SHP77 (cell line): ENCODE measurements around the gene ANKS1A.

Experiments used
- DNase-seq, 2 experiments: peaks; one replicate each; lab custom pipeline; 2025; lab: John Stamatoyannopoulos, UW

ANKS1A gene

GRCh38 chr6:35055891-35056290, 166.8 kb downstream of the ANKS1A start:
- DNase-seq, result no peak

GRCh38 chr6:35056952-35057351, 167.9 kb downstream of the ANKS1A start:
- no peak for DNase-seq

- DNase-seq, result no peak
Observed at GRCh38 chr6:35057449-35058357, 168.6 kb downstream of the ANKS1A start.

- no peak for DNase-seq
Observed at GRCh38 chr6:35058358-35058675, 169.3 kb downstream of the ANKS1A start.

GRCh38 chr6:35058865-35059522, 169.9 kb downstream of the ANKS1A start:
- DNase-seq, result no peak

GRCh38 chr6:35059596-35060345, 170.7 kb downstream of the ANKS1A start:
- DNase-seq, result no peak

- DNase-seq, result no peak
Observed at GRCh38 chr6:35061102-35061615, 172.1 kb downstream of the ANKS1A start.

- DNase-seq, result no peak
Observed at GRCh38 chr6:35061651-35062410, 172.8 kb downstream of the ANKS1A start.

GRCh38 chr6:35062676-35063574, 173.9 kb downstream of the ANKS1A start:
- no peak for DNase-seq

- DNase-seq, result no peak
Observed at GRCh38 chr6:35063701-35064280, 174.7 kb downstream of the ANKS1A start.

GRCh38 chr6:35064290-35064689, 175.2 kb downstream of the ANKS1A start:
- no peak for DNase-seq

GRCh38 chr6:35064757-35065440, 175.8 kb downstream of the ANKS1A start:
- DNase-seq, result no peak

- no peak for DNase-seq
Observed at GRCh38 chr6:35065441-35065800, 176.4 kb downstream of the ANKS1A start.

- no peak for DNase-seq
Observed at GRCh38 chr6:35065870-35066269, 176.8 kb downstream of the ANKS1A start.

GRCh38 chr6:35067234-35067633, 178.2 kb downstream of the ANKS1A start:
- DNase-seq, result no peak

- DNase-seq, result no peak
Observed at GRCh38 chr6:35068206-35068605, 179.2 kb downstream of the ANKS1A start.

- DNase-seq, result no peak
Observed at GRCh38 chr6:35068644-35069043, 179.6 kb downstream of the ANKS1A start.

- DNase-seq, result no peak
Observed at GRCh38 chr6:35069262-35069661, 180.2 kb downstream of the ANKS1A start.

- DNase-seq, result no peak
Observed at GRCh38 chr6:35070111-35070510, 181.1 kb downstream of the ANKS1A start.
